ENCODE data around the gene CDC34. TPM values are rescaled to one million over a fixed set of nuclear protein-coding genes. Genes with fewer than 3 reads are reported as not detected.

CDC34 gene
- total RNA-seq, 2 donors from 2014 or later, result 40.2 to 86.2 TPM

GRCh38 chr19:525857-526419, 5.6 kb upstream of the CDC34 start:
- ATAC-seq (ENCODE audit: insufficient number of reproducible peaks, low FRiP score, low read depth) (no peak), DNase-seq (ENCODE audit: low spot score) (no peak)
- Histone ChIP-seq H3K4me3 (no peak overlapping the region), H3K36me3 (no peaks in the 10 kb centered on the region), H3K27me3 (replicated peaks; ENCODE audit: insufficient read depth) (no peaks in the 10 kb centered on the region), H3K27ac (no peak overlapping the region), H3K9me3 (no peaks in the 10 kb centered on the region), H3K4me1 (ENCODE audit: control insufficient read depth in 1 of 2, low read depth in 2 of 2) (peaks cover 0 to 6% of the 10 kb centered on the region in 2 donors)
- TF ChIP-seq CTCF (IDR thresholded peaks at IDR 0.05), result no peak

GRCh38 chr19:530134-531008, 1.2 kb upstream of the CDC34 start:
- peaks cover 13 to 30% of the 10 kb centered on the region in 2 donors for H3K4me1 ChIP-seq (ENCODE audit: control insufficient read depth in 1 of 2, low read depth in 2 of 2)
- H3K36me3 ChIP-seq, result peaks cover 1% of the 10 kb centered on the region
- H3K4me3 ChIP-seq, result peak overlapping the region; percentile 99
- peak overlapping the region in 1 of 2 donors; percentile 93 for H3K27ac ChIP-seq
- H3K27me3 ChIP-seq (replicated peaks; ENCODE audit: insufficient read depth), result no peaks in the 10 kb centered on the region
- ATAC-seq (ENCODE audit: insufficient number of reproducible peaks, low FRiP score, low read depth), result no peak
- no peak for DNase-seq (ENCODE audit: low spot score)
- no peak for TF ChIP-seq CTCF (IDR thresholded peaks at IDR 0.05)
- H3K9me3 ChIP-seq, result no peaks in the 10 kb centered on the region

GRCh38 chr19:531009-531752, 379 bp upstream of the CDC34 start:
- Histone ChIP-seq H3K4me1 (ENCODE audit: control insufficient read depth in 1 of 2, low read depth in 2 of 2) (peaks cover 13 to 34% of the 10 kb centered on the region in 2 donors), H3K27me3 (replicated peaks; ENCODE audit: insufficient read depth) (no peaks in the 10 kb centered on the region), H3K27ac (peak overlapping the region; percentile 84 to 93), H3K9me3 (no peaks in the 10 kb centered on the region), H3K4me3 (peak overlapping the region; percentile 99), H3K36me3 (peaks cover 10% of the 10 kb centered on the region)
- peak; percentile 78 for ATAC-seq (ENCODE audit: insufficient number of reproducible peaks, low FRiP score, low read depth)
- no peak for TF ChIP-seq CTCF (IDR thresholded peaks at IDR 0.05)
- no peak for DNase-seq (ENCODE audit: low spot score)

- H3K9me3 ChIP-seq, result no peaks in the 10 kb centered on the region
- H3K27ac ChIP-seq, result peak overlapping the region; percentile 82 to 95
- H3K36me3 ChIP-seq, result peaks cover 21% of the 10 kb centered on the region
- DNase-seq (ENCODE audit: low spot score) (no peak), ATAC-seq (ENCODE audit: insufficient number of reproducible peaks, low FRiP score, low read depth) (no peak)
- peak overlapping the region; percentile 98 for H3K4me3 ChIP-seq
- no peaks in the 10 kb centered on the region for H3K27me3 ChIP-seq (replicated peaks; ENCODE audit: insufficient read depth)
- peak; percentile 51 for TF ChIP-seq CTCF (IDR thresholded peaks at IDR 0.05)
- H3K4me1 ChIP-seq (ENCODE audit: control insufficient read depth in 1 of 2, low read depth in 2 of 2), result peaks cover 13 to 34% of the 10 kb centered on the region in 2 donors
Observed at GRCh38 chr19:532561-533363, 1.2 kb downstream of the CDC34 start.

All from thoracic aorta (tissue), 2 donors.